ENCODE data around the gene NOC4L.
A peak's percentile ranks its signal among the peaks of the same experiment; 100 is the strongest.

Gene NOC4L

DNA sequence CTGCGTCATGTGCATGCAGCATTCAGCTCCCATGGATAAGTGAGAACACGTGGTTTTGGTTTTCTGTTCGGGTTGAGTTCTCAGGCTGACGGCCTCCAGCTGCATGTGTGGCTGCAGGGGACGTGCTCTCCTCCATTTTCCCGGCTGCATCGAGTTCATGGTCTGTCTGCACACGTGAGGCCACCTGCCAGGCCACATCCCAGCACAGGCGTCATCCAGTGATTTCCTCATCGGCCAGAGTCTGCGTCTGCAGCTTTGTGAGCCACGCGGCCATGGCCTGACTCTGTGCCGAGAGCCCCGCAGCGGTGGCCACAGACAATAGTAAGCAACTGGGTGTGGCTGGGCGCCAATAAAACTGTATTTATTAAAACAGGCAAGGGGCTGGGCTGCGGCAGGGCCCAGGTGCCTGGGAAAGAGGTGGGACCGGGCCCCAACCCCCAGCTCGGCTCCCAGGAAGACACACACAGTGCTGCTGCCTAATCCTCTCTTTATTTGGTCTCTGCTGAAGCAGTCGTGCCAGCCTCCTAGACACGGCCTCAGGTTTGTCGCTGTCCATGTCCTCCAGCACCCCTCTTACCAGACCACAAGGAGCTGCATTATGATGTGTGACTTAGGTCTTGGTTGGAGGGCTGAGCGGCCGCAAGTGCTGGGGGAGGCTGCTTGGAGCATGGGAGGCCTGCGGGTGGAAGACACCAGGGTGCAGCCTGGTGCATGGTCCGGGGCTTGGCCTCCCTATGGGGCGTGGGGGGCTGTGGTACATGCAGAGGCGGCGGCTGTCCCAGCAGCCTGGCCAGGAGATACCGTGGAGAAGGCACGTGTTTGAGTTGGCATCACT lies 52.0 kb downstream of the NOC4L start:
- DNase-seq = no peak

DNA sequence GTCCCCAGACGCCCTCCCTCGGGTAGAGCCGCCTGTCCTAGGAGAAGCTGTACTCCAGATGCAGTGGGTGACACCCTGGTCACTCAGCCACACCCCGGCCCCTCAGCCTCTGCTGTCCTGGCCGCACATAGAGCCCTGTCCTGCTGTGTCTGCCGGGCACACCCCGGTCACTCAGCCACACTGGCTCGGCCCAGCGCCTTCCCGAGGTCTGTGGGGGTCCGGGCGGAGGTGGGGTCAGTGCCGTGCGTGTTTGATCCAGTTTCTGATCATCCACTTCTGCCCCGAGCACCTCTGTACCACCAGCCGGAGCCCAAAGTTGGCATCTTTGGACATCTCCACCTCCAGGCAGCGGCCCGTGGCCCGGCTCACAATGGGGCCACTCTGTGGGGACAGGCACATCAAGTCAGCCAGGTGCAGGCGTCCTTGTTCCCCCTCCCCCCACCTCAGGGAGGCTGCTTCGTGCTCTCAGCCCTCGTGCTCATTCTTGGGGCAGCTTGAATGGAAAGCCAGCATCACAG lies 52.7 kb downstream of the NOC4L start:
- DNase-seq = no peak

DNA sequence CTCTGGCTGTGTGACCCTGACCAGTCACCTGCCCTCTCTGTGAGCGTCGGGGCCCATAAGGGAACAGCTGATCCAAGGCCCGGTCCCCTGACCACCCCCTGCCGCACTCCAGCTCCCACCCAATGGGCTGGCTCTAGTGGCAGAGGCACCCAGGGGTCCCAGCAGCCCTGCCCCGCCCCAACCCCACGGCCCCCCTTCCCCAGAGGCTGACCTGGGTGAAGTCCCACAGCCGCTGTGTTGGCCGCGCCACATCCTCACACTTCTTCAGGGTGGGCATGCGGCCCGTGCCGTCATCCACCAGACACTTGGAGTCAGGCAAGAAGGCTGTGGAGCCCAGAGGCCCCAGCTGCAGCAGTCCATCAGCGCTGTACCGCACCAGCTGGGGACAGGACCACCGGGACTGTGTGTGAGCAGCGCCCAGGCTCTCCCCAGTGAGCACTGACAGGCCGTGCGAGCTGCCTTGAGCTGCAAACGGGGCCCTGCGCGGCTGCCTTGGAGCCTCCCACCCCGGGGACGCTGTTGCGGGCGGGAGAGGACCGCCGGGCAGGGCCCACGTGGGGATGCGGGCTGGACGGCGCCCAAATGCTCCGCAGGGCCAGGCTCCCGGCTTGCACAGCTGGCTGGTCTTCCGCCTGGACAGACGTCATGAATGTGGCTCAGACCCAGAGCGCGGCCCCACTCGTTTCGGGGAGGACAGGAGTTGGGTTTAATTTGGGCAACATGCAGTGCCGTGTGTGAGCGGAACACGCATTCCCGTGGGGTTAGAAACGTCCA lies 53.5 kb downstream of the NOC4L start:
- DNase-seq = peak in 17 of 56 donors; percentile 12 to 66 (median 38)

DNA sequence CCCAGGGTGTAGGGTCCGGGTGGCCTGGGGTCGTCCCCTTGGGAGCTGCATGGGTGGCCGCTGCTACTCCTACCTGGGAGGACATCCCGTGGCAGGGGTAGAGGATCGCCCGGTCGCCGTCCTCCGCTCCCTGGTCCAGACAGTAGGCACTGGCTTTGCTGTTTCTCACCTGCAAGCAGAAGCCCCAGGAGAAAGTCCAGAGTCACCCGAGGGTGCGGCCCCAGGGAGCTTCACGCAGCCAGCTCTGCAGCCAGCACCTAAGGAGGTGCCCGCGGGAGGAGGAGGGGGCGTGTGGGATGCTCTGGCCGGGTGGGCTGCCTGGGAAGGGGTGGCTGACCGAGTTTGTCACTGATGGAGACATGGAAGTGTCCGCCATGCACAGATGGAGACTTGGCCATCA lies 54.8 kb downstream of the NOC4L start:
- DNase-seq = no peak

DNA sequence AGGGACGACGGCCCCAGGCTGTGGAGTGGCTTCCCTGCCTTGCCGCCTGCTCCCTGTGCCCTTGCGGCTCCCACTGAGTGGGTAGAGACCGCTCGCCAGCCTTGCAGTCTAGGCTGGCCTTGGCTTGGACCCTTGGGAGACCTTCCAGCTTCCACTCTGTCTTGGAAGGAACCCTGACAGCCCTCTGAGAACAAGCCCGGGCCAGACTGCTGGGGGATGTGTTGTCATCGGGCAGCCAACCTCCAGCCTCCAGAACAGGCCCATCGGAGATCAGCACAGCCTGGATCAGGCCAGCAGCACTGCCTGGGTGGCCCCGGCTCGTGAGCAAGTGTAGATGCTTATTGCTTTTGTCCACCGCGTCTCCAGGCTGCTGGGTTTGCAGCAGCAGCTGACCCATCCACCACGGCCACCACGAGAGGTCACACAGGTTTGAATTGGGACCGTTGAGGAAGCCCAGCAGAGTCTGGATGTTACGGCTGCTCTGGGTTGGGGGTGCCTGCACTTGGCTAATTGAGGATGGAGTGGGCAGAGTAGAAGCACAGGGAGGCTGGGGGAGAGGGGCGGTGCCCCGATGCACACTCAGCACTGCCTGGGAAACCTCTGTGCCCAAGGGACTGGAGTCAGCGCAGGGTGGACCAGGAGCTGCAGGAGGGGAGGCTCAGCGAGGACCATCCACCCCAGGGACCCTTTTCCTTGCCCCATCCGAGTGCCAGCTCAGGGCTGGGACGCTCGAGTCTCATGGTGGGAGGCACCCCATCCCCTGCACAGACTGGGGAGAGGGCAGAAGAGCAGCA lies 55.5 kb downstream of the NOC4L start:
- DNase-seq = peak in 7 of 56 donors; percentile 27 to 58 (median 35)

DNA sequence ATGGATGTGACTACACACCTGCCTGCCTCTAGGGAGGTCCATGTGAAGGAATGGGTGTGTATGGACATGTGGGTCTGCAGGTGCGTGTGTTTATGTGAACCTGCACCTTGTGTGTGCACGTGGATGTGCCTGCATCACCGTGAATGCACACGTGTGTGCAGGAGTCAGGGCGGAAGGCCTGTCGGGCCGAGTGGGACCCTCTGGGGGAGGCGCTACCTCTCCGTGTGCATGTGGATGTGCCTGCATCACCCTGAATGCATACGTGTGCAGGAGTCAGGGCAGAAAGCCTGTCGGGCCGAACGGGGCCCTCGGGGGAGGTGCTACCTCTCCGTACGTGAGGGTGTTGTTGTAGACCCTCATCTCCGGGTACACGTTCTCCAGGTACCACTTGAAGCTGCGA lies 56.5 kb downstream of the NOC4L start:
- no peak for DNase-seq

DNA sequence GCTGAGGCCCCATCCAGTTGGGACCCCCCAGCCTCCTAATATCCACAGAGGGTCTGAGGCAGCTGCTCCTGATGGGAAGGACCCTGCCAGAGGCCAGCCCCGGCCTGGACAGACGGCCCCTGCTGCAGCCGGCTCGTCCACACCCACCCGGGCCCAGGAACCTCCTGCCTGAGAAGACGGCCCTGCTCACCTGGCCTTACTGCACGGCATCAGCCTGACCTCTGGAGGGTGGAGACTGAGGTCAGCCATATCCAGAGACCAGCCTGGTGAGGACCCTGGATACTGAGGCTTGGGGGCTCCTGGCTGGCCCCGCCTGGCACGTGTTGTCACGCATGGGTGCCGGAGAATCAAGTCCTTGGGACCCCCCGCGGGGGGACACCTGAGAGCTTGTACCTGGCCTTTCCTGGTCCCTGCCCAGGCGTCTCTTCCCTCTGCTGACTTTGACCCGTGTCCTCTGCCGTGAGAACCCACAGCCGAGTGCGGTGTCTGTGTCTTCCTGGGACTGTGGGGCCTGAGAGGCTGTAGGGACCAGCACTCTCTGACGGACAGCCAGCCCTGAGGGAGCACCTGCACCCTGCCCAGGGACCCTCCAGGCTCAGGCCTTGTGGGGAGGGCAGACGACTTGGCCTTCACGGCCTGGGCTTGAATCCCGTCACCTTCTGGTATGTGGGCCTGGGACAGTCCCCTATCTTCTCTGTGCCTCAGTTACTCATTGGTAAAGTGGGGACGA lies 57.3 kb downstream of the NOC4L start:
- DNase-seq = no peak

Measured in amygdala (tissue), 56 donors.